Sigmoid colon (tissue), 7 donors: Measurements from ENCODE around the gene NFE2L1. TPM values are rescaled to one million over a fixed set of nuclear protein-coding genes. Genes with fewer than 3 reads are reported as not detected.

Source experiments
- DNase-seq: peaks from one replicate; pipeline ENCODE4 v3.0.0-alpha.2; 2019
- H3K27ac ChIP-seq, 4 donors: fragments of 200-600 bp; sonication (generic); one replicate each; pipeline ENCODE4 v1.5.1; 2016 to 2019; ENCODE audit warnings: mild to moderate bottlenecking in 1 of 4
- H3K27me3 ChIP-seq, 3 donors: fragments of 200-600 bp; sonication (generic); one replicate each; pipeline ENCODE4 v1.5.1; 2019; ENCODE audit warnings: mild to moderate bottlenecking in 1 of 3
- H3K36me3 ChIP-seq, 4 donors: fragments of 200-600 bp; sonication (generic); one replicate each; pipeline ENCODE4 v1.5.1; 2016 to 2019
- H3K4me1 ChIP-seq, 4 donors: fragments of 200-600 bp; sonication (generic); one replicate each; pipeline ENCODE4 v1.5.1; 2017 to 2019
- H3K4me3 ChIP-seq, 4 donors: fragments of 200-600 bp; sonication (generic); one replicate each; pipeline ENCODE4 v1.5.1; 2017 to 2019; ENCODE audit warnings: mild to moderate bottlenecking in 2 of 4, moderate library complexity in 1 of 4
- H3K9me3 ChIP-seq, 4 donors: fragments of 200-600 bp in 3 of 4; sonication (generic) in 3 of 4; one replicate each; pipeline versions ENCODE4 v1.5.1 to v1.6.1; 2013 to 2019
- CTCF ChIP-seq, 4 experiments: fragments of 450-650 bp in 3 of 4; fragments of 200-600 bp in 1 of 4; IDR thresholded peaks; one replicate each; pipeline ENCODE4 v1.5.1; 2016 to 2019; ENCODE audit warnings: antibody characterized with exemption in 4 of 4, mild to moderate bottlenecking in 3 of 4, moderate library complexity in 2 of 4
- EP300 ChIP-seq, 4 donors: sonication (generic); formaldehyde crosslinking; IDR thresholded peaks; one replicate each; pipeline ENCODE4 v1.6.1; 2017; ENCODE audit warnings: antibody characterized with exemption in 4 of 4
- POLR2A ChIP-seq, 2 donors: fragments of 450-650 bp; IDR thresholded peaks; one replicate each; pipeline ENCODE4 v1.6.1; 2016; ENCODE audit warnings: antibody characterized with exemption in 2 of 2, mild to moderate bottlenecking in 2 of 2, moderate library complexity in 2 of 2
- POLR2AphosphoS5 ChIP-seq, 4 donors: sonication (generic); formaldehyde crosslinking; IDR thresholded peaks; one replicate each; pipeline ENCODE4 v1.6.1; 2017; ENCODE audit warnings: antibody characterized with exemption in 4 of 4
- WGBS, 2 donors: extraction: QIAGEN DNeasy Blood & Tissue Kit; methylation state at CpG; one replicate each; pipeline ENCODE4 v1.1.7; 2013; 5-methylcytosine and 5-hydroxymethylcytosine counted together
- intact Hi-C: fragments of 100-400 bp; cut with DNase I; formaldehyde crosslinking; loops from one replicate; pipeline ENCODE4 v1.15.1; 2023
- polyA plus RNA-seq, 3 donors: library from polyadenylated mRNA; stranded (reverse); fragments of 200-250 nt; gene quantifications; one replicate each; pipeline ENCODE4 v1.2.3, GENCODE V29; 2013
- total RNA-seq, 4 donors: library from RNA; depleted of rRNA; stranded (reverse); fragments of >200 nt; gene quantifications; one replicate each; pipeline ENCODE4 v1.1.0, GENCODE V29; 2016
- donor health status: healthy with polysubstance abuse.
- donor health status: Bipolar disorder and iron deficiency.
- donor health status: healthy.

Gene NFE2L1
- total and polyA plus RNA-seq, 7 donors: 44.4 to 174 (median 134) TPM

- Histone ChIP-seq H3K27ac (no peak overlapping the region), H3K36me3 (no peaks in the 10 kb centered on the region), H3K4me3 (no peak overlapping the region), H3K9me3 (no peaks in the 10 kb centered on the region), H3K4me1 (peaks cover 0 to 12% (median 11%) of the 10 kb centered on the region in 4 donors), H3K27me3 (peaks cover 4 to 72% (median 22%) of the 10 kb centered on the region in 3 donors)
- 82 to 88% methylated on average over 3 of the region's 3 CpGs for WGBS, 2 donors
- no peak for DNase-seq
- TF ChIP-seq EP300 (IDR thresholded peaks at IDR 0.05): no peak
- TF ChIP-seq POLR2A (IDR thresholded peaks at IDR 0.05): no peak
- no peak for TF ChIP-seq CTCF (IDR thresholded peaks at IDR 0.05)
- no peak for TF ChIP-seq POLR2AphosphoS5 (IDR thresholded peaks at IDR 0.05)
- intact Hi-C loops: no loop called here
These were observed 38.0 kb upstream of the NFE2L1 start for GRCh38 chr17:48010193-48010592.

- Histone ChIP-seq H3K27ac (no peak overlapping the region), H3K4me1 (peaks cover 0 to 12% (median 11%) of the 10 kb centered on the region in 4 donors), H3K4me3 (peak overlapping the region in 3 of 4 donors; percentile 10 to 39 (median 38)), H3K36me3 (no peaks in the 10 kb centered on the region), H3K27me3 (peaks cover 4 to 77% (median 22%) of the 10 kb centered on the region in 3 donors), H3K9me3 (no peaks in the 10 kb centered on the region)
- TF ChIP-seq CTCF (IDR thresholded peaks at IDR 0.05) (peak in 1 of 4 experiments; percentile 16), POLR2A (IDR thresholded peaks at IDR 0.05) (no peak)
- WGBS, 2 donors: 4% methylated on average over 23 of the region's 23 CpGs
- DNase-seq: no peak
- intact Hi-C loops: no loop called here
These were observed 36.6 kb upstream of the NFE2L1 start for GRCh38 chr17:48011405-48012150.

- 0% methylated on average over 34 of the region's 34 CpGs for WGBS, 2 donors
- Histone ChIP-seq H3K9me3 (no peaks in the 10 kb centered on the region), H3K4me3 (peak overlapping the region in 3 of 4 donors; percentile 10 to 39 (median 38)), H3K27me3 (peaks cover 4 to 76% (median 22%) of the 10 kb centered on the region in 3 donors), H3K27ac (no peak overlapping the region), H3K36me3 (no peaks in the 10 kb centered on the region), H3K4me1 (peaks cover 0 to 12% (median 11%) of the 10 kb centered on the region in 4 donors)
- intact Hi-C loops: no loop called here
- no peak for DNase-seq
- no peak for TF ChIP-seq POLR2AphosphoS5 (IDR thresholded peaks at IDR 0.05)
- TF ChIP-seq EP300 (IDR thresholded peaks at IDR 0.05): no peak
- TF ChIP-seq POLR2A (IDR thresholded peaks at IDR 0.05): no peak
- TF ChIP-seq CTCF (IDR thresholded peaks at IDR 0.05): no peak
These were observed 36.0 kb upstream of the NFE2L1 start for GRCh38 chr17:48012151-48012520.

- peaks cover 4 to 71% (median 22%) of the 10 kb centered on the region in 3 donors for H3K27me3 ChIP-seq
- 31 to 40% methylated on average over 5 of the region's 5 CpGs for WGBS, 2 donors
- no peak overlapping the region for H3K4me3 ChIP-seq
- TF ChIP-seq CTCF (IDR thresholded peaks at IDR 0.05) (no peak), EP300 (IDR thresholded peaks at IDR 0.05) (no peak), POLR2A (IDR thresholded peaks at IDR 0.05) (no peak)
- H3K4me1 ChIP-seq: peaks cover 0 to 12% (median 11%) of the 10 kb centered on the region in 4 donors
- H3K27ac ChIP-seq: no peak overlapping the region
- intact Hi-C loops: no loop called here
- no peak for DNase-seq
- no peaks in the 10 kb centered on the region for H3K9me3 ChIP-seq
- no peaks in the 10 kb centered on the region for H3K36me3 ChIP-seq
These were observed 35.5 kb upstream of the NFE2L1 start for GRCh38 chr17:48012654-48013053.
